SK-N-SH treated with all-trans-retinoic acid at 6 μM for 48 hours (cell line): ENCODE measurements around the gene DERL3.

Experiments
- CSDC2 ChIP-seq: fragments of 250-450 bp; sonication (Bioruptor Pico); IDR thresholded peaks from 2 replicates; pipeline ENCODE4 v1.5.0; 2020; ENCODE audit warnings: mild to moderate bottlenecking, moderate library complexity
- GLIS3 ChIP-seq: fragments of 250-450 bp; sonication (Bioruptor Pico); IDR thresholded peaks from 2 replicates; pipeline ENCODE4 v1.5.0; 2020; ENCODE audit warnings: mild to moderate bottlenecking, moderate library complexity
- PPARA ChIP-seq: fragments of 250-450 bp; sonication (Bioruptor Pico); IDR thresholded peaks from 2 replicates; pipeline ENCODE4 v1.5.0; 2020; ENCODE audit warnings: mild to moderate bottlenecking, borderline replicate concordance
- TOX ChIP-seq: fragments of 250-450 bp; sonication (Bioruptor Pico); IDR thresholded peaks from 2 replicates; pipeline ENCODE4 v1.8.0; 2021; ENCODE audit warnings: mild to moderate bottlenecking, moderate library complexity, borderline replicate concordance
- ZFP3 ChIP-seq: fragments of 250-450 bp; sonication (Bioruptor Pico); IDR thresholded peaks from 2 replicates; pipeline ENCODE4 v1.5.0; 2020; ENCODE audit warnings: mild to moderate bottlenecking, moderate library complexity
- ZNF565 ChIP-seq: fragments of 450-650 bp; formaldehyde crosslinking; conservative IDR thresholded peaks from 2 replicates; pipeline ENCODE4 v1.5.0; 2020; ENCODE audit warnings: low read depth, mild to moderate bottlenecking, moderate library complexity
- ZNF8 ChIP-seq: fragments of 450-650 bp; formaldehyde crosslinking; IDR thresholded peaks from 2 replicates; pipeline ENCODE4 v1.5.0; 2020; ENCODE audit warnings: mild to moderate bottlenecking, moderate library complexity
- TF ChIP-seq, protein P1 (sequence below): fragments of 250-450 bp; sonication (Bioruptor Pico); IDR thresholded peaks from 2 replicates; pipeline ENCODE4 v1.8.0; 2021; ENCODE audit warnings: low read depth, mild to moderate bottlenecking, moderate library complexity, borderline replicate concordance

DNA sequence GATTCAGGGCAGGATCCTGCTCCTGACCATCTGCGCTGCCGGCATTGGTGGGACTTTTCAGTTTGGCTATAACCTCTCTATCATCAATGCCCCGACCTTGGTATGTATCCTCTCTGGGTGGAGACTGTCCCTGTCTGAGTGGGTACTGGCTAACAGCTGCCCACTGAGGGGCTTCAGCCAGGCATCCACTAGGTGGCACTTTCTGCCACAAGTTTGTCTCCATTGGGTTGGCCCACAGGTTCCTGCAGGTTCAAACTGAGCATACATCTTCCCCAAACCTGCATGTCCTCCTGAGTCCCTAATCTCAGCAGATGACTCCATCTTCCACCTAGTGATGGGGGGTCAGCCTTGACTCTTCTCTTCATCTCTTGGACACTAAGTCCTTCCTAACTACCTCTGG lies 23.3 kb upstream of the DERL3 start:
- TF ChIP-seq ZNF8 (CRISPR knock-in tag) (no peak), ZNF565 (CRISPR knock-in tag) (no peak), GLIS3 (no peak), ZFP3 (CRISPR knock-in tag) (no peak), CSDC2 (CRISPR knock-in tag) (no peak), PPARA (no peak), TOX (no peak)
- TF ChIP-seq, protein P1, sequence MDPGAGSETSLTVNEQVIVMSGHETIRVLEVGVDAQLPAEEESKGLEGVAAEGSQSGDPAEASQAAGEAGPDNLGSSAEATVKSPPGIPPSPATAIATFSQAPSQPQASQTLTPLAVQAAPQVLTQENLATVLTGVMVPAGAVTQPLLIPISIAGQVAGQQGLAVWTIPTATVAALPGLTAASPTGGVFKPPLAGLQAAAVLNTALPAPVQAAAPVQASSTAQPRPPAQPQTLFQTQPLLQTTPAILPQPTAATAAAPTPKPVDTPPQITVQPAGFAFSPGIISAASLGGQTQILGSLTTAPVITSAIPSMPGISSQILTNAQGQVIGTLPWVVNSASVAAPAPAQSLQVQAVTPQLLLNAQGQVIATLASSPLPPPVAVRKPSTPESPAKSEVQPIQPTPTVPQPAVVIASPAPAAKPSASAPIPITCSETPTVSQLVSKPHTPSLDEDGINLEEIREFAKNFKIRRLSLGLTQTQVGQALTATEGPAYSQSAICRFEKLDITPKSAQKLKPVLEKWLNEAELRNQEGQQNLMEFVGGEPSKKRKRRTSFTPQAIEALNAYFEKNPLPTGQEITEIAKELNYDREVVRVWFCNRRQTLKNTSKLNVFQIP (CRISPR knock-in tag): no peak
